HG02970 (cell line): ENCODE data around the gene SRGAP2B.
"Not testable (repeated sequence)": the region's sequence is repeated elsewhere in the genome, so short reads cannot be mapped to it uniquely, and the experiment has no call there.

ENCODE experiments used
- ATAC-seq: cut with Tn5 transposase; IDR thresholded peaks from one replicate; pipeline ENCODE4 v1.9.1; 2021; ENCODE audit warnings: mild to moderate bottlenecking, moderate library complexity, moderate number of reproducible peaks; ENCODE audit not compliant: unreplicated experiment, low FRiP score

The SRGAP2B gene

GRCh38 chr1:144961604-144962583 is 133.2 kb downstream of the SRGAP2B start:
- ATAC-seq = not testable (repeated sequence)

DNA sequence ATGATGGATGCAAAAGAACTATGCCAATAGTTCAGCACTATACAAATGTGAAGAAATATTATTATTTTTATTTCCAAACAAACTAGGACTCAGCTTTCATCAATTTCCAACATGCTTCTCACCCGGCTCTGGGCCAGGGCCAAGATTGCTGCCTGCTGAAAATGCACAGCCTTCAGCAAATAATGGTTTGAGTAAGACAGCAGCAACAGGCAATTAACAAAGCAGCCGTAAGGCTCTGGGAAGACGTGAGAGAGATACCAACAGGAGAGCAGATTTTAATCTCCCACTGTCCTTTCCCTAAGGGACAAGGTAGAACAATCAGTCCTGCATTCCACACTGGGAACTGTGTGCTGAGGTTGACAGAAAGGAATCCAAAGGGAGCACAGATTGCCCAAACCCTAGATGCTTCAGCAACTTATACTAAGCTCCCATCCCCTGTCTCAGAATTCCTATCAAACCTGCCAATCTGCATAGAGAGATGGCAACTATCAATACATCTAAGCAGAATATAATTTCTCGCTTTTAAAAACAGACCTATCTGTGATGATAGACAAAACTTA is 134.1 kb downstream of the SRGAP2B start:
- not testable (repeated sequence) for ATAC-seq

- ATAC-seq = not testable (repeated sequence)
Measured at GRCh38 chr1:144948390-144948789, 146.7 kb downstream of the SRGAP2B start.

GRCh38 chr1:144947495-144947894 is 147.6 kb downstream of the SRGAP2B start:
- not testable (repeated sequence) for ATAC-seq

GRCh38 chr1:144946525-144947480 is 148.3 kb downstream of the SRGAP2B start:
- not testable (repeated sequence) for ATAC-seq

DNA sequence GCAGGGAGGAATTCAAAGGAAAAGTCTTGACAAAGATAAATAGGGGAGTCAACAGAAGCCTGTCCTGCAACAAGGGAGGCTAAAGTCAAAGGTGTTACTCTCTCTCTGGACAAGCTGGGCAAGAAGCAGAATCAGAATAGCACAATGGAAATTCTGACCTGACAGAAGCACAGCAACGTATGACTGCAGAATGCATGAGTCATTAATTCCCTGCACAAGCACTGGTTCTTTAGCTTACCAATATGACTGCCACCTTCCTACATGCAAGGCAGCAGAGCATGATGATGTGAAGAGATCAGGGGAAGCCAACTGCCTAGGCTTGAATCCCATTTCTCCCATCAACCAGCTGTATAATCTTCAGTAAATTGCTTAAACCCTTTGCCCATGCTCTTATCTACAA is 153.4 kb downstream of the SRGAP2B start:
- ATAC-seq = not testable (repeated sequence)

DNA sequence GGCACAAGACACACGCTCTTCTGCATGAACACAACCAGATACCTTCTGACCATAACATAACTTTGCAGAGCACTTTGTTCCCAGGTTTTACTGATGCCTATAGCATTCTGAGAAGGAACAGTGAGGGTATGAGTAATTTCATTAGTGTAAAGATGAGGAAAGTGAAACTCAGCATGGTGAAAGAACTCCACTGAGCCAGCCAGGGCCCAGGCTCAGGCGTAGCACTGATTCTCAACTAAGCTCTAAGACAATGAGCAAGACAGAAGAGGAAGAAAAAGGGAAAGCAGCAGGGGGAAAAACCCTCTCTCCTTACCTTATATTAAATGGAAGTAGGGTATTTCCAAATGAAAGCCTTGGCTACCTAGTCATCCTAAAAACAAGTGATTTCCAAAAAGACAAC is 155.1 kb downstream of the SRGAP2B start:
- not testable (repeated sequence) for ATAC-seq

DNA sequence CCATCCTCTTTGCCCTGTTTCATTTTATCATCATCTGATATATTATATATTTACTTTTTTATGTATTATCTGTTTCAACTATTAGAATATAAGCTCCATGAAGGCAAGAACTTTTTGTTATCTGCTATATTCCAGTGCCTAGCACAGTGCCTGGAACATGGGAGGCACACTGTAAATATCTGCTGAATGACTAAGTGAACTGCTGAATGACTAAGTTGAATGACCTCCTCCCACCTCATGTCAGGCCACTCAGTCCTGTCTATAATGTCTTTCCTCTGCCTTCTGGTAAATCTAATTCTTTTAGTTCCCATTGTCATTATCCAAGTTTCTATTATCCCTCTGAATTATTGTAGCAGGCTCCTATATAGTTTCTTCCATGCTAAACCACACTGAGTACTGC is 156.5 kb downstream of the SRGAP2B start:
- ATAC-seq = not testable (repeated sequence)

DNA sequence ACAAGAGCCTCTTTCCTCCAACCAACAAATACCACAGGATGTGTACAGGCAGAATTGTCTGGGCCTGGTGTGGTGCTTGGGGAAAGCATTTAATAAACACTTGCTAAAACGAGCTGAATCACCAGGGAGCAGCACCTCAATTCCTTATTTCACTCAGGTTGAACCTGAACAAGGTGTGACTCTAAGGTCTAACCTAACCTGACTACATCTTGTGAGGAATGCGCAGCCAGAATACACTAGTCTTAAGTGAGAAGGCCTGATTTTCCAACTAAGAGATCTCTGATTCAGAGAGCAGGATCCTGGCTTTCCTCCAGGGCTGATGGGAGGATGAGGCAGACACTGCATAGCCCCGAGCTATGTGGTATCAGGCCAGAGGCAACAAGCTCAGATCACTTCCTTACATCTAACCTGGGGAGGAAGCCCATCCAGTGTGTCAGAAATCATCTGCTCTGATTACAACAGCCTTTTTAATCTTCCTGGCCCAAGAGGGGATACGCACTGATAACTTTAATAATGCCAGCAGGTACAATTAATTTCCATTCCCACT is 158.9 kb downstream of the SRGAP2B start:
- ATAC-seq = not testable (repeated sequence)

- ATAC-seq = not testable (repeated sequence)
Measured at GRCh38 chr1:144935310-144935709, 159.8 kb downstream of the SRGAP2B start.

DNA sequence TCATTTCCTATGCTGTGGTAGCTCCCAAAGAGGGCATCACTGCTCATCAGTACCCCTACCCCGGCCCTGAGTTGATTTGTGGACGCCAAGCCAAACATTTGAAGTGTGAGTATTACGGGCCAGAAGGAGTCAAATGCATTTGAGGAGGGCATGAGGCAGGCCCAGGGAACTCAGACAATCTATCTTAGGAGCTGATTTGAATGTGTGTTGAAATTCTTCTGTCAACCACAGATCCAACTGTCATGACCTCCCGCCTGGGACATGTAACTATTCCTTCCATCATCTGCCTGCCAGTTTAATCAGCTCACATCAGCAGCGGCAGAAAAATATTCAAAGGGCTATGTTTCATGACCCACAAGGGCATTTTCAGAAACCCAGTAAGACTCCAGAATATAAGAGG is 162.1 kb downstream of the SRGAP2B start:
- not testable (repeated sequence) for ATAC-seq

DNA sequence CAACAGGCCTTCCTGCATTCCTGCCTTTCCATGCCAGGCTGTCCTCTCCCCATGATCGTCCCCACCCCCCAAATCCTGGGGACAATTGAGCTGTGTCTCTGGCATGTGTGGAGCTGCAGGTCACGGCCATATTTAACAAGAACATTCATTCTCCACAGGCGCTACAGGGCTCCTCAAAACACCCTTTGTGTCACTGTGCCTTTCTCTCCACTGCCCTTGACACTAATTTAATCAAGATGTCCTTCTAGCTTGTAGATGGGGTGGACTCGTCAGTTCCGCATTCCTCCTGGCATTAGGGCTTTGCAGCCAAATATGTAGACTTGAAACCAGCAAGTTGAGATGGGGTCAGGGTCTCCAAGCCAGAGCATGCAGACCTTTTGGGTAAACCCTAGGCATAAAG is 163.0 kb downstream of the SRGAP2B start:
- ATAC-seq = not testable (repeated sequence)

- not testable (repeated sequence) for ATAC-seq
Measured at GRCh38 chr1:144931553-144931952, 163.6 kb downstream of the SRGAP2B start.

DNA sequence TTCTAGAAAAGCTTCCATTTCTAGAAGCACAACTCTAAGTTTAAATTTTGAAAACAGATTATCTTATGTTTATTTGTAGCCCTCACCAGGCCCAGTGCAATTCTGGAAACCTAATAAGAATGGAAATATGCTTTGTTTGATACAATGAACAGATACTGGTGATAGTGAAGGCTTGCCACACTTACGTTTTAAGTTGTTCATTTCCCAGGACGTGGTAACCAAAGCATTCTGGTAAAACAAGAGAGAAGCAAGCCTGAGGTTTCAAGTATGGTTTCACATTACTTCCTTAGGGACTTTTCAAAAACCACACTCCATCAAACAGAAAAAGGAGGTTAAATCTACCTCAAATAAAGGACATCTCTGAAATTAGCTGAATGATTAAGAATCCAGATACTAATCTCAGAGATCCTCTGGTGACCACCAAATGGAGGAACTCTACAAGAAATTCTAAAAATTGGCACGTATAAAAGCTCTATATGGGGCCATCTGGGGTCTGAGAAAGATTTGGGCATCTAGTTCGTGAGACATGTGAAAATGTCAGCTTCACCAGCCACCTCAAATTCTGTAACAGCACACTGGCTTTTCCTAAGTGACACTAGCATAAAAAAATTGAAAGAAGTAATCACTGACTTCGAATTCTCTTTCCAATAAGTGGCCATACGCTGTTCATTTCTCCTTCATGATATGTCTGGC is 164.9 kb downstream of the SRGAP2B start:
- not testable (repeated sequence) for ATAC-seq

- ATAC-seq = not testable (repeated sequence)
Measured at GRCh38 chr1:144927292-144927691, 167.8 kb downstream of the SRGAP2B start.

GRCh38 chr1:144923640-144924039 is 171.5 kb downstream of the SRGAP2B start:
- not testable (repeated sequence) for ATAC-seq

DNA sequence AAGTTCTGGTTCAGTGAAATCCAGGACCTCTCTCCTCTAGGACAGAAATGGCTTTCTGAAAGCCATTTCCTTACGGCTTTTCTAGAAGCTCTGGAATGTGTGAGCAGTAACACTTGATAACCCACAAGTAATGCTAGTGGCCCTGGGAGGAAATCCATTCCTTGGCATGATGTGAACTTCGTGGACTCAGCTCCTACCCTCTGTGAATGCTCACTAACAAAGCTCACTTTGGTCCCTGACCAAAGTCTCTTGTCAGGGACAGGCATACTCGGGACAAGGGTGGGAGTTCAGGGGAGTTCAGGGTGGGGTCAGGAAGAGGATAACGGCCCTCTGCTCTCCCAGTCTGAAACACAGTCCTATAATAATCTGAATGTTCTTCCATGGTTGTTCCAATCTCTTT is 172.3 kb downstream of the SRGAP2B start:
- ATAC-seq = not testable (repeated sequence)

- not testable (repeated sequence) for ATAC-seq
Measured at GRCh38 chr1:144919106-144919505, 176.0 kb downstream of the SRGAP2B start.

GRCh38 chr1:144918027-144918603 is 177.0 kb downstream of the SRGAP2B start:
- ATAC-seq = not testable (repeated sequence)
